HEK293 (cell line): ENCODE data around the gene SCNN1G.

ENCODE experiments used
- GLI4 ChIP-seq: fragments of 450-650 bp; formaldehyde crosslinking; IDR thresholded peaks from 2 replicates; pipeline ENCODE4 v1.5.1; 2016; ENCODE audit warnings: missing biosample characterization, missing genetic modification characterization
- IKZF3 ChIP-seq: fragments of 450-650 bp; IDR thresholded peaks from 2 replicates; pipeline ENCODE4 v1.5.0; 2018; ENCODE audit warnings: missing biosample characterization, mild to moderate bottlenecking, missing genetic modification characterization, moderate library complexity
- OVOL3 ChIP-seq: fragments of 450-650 bp; formaldehyde crosslinking; IDR thresholded peaks from 2 replicates; pipeline ENCODE4 v1.5.1; 2016; ENCODE audit warnings: missing biosample characterization, missing genetic modification characterization
- PRDM6 ChIP-seq: fragments of 450-650 bp; formaldehyde crosslinking; IDR thresholded peaks from 2 replicates; pipeline ENCODE4 v1.5.1; 2017; ENCODE audit warnings: missing biosample characterization, missing genetic modification characterization
- SP3 ChIP-seq: fragments of 450-650 bp; formaldehyde crosslinking; IDR thresholded peaks from 2 replicates; pipeline ENCODE4 v1.5.1; 2016; ENCODE audit warnings: missing biosample characterization, missing genetic modification characterization
- SP7 ChIP-seq: fragments of 450-650 bp; formaldehyde crosslinking; IDR thresholded peaks from 2 replicates; pipeline ENCODE4 v1.5.1; 2016; ENCODE audit warnings: missing biosample characterization, missing genetic modification characterization
- YY1 ChIP-seq: fragments of 450-650 bp; formaldehyde crosslinking; IDR thresholded peaks from 2 replicates; pipeline ENCODE4 v1.5.1; 2018; ENCODE audit warnings: missing biosample characterization, missing genetic modification characterization
- ZBTB26 ChIP-seq: fragments of 450-650 bp; formaldehyde crosslinking; optimal IDR thresholded peaks from 2 replicates; pipeline ENCODE3; 2016; ENCODE audit warnings: missing biosample characterization, mild to moderate bottlenecking, missing genetic modification characterization
- ZBTB44 ChIP-seq: fragments of 450-650 bp; IDR thresholded peaks from 2 replicates; pipeline ENCODE4 v1.5.1; 2018; ENCODE audit warnings: missing biosample characterization, mild to moderate bottlenecking, missing genetic modification characterization
- ZBTB48 ChIP-seq: fragments of 450-650 bp; formaldehyde crosslinking; IDR thresholded peaks from 2 replicates; pipeline ENCODE4 v1.5.1; 2016; ENCODE audit warnings: missing biosample characterization, missing genetic modification characterization
- ZNF184 ChIP-seq: fragments of 450-650 bp; IDR thresholded peaks from 2 replicates; pipeline ENCODE4 v1.5.1; 2018; ENCODE audit warnings: missing biosample characterization, mild to moderate bottlenecking, missing genetic modification characterization
- ZNF423 ChIP-seq: fragments of 450-650 bp; formaldehyde crosslinking; IDR thresholded peaks from 2 replicates; pipeline ENCODE4 v1.5.1; 2016; ENCODE audit warnings: missing biosample characterization, missing genetic modification characterization
- ZNF555 ChIP-seq: fragments of 450-650 bp; formaldehyde crosslinking; conservative IDR thresholded peaks from 2 replicates; pipeline ENCODE4 v1.5.1; 2017; ENCODE audit warnings: missing biosample characterization, mild to moderate bottlenecking, missing genetic modification characterization, inconsistent platforms
- ZNF585B ChIP-seq: fragments of 450-650 bp; formaldehyde crosslinking; IDR thresholded peaks from 2 replicates; pipeline ENCODE4 v1.5.1; 2016; ENCODE audit warnings: missing biosample characterization, missing genetic modification characterization
- ZNF600 ChIP-seq: fragments of 450-650 bp; formaldehyde crosslinking; IDR thresholded peaks from 2 replicates; pipeline ENCODE4 v1.5.1; 2016; ENCODE audit warnings: missing biosample characterization, missing genetic modification characterization
- ZNF792 ChIP-seq: fragments of 450-650 bp; formaldehyde crosslinking; IDR thresholded peaks from 2 replicates; pipeline ENCODE4 v1.5.1; 2016; ENCODE audit warnings: missing biosample characterization, missing genetic modification characterization
- TF ChIP-seq, protein P1 (sequence below): fragments of 450-650 bp; formaldehyde crosslinking; IDR thresholded peaks from 2 replicates; pipeline ENCODE4 v1.5.1; 2016; ENCODE audit warnings: missing biosample characterization, missing genetic modification characterization
- TF ChIP-seq, protein P2 (sequence below): fragments of 450-650 bp; formaldehyde crosslinking; IDR thresholded peaks from 2 replicates; pipeline ENCODE4 v1.5.1; 2016; ENCODE audit warnings: missing biosample characterization, missing genetic modification characterization
- TF ChIP-seq, protein P3 (sequence below): fragments of 450-650 bp; formaldehyde crosslinking; IDR thresholded peaks from 2 replicates; pipeline ENCODE4 v1.5.1; 2016; ENCODE audit warnings: missing biosample characterization, missing genetic modification characterization
- TF ChIP-seq, protein P4 (sequence below): sonication (generic); formaldehyde crosslinking; IDR thresholded peaks from 2 replicates; pipeline ENCODE4 v1.8.1; 2022; ENCODE audit warnings: mild to moderate bottlenecking, moderate library complexity, missing genetic modification reagents
- TF ChIP-seq, protein P5 (sequence below): fragments of 450-650 bp; formaldehyde crosslinking; IDR thresholded peaks from 2 replicates; pipeline ENCODE4 v1.5.1; 2017; ENCODE audit warnings: missing biosample characterization, missing genetic modification characterization
- TF ChIP-seq, protein P6 (sequence below): fragments of 450-650 bp; formaldehyde crosslinking; IDR thresholded peaks from 2 replicates; pipeline ENCODE4 v1.5.1; 2016; ENCODE audit warnings: missing biosample characterization, missing genetic modification characterization
- TF ChIP-seq, protein P7 (sequence below): fragments of 450-650 bp; formaldehyde crosslinking; IDR thresholded peaks from 2 replicates; pipeline ENCODE4 v1.5.1; 2016; ENCODE audit warnings: missing biosample characterization, missing genetic modification characterization

Gene SCNN1G

GRCh38 chr16:23149267-23149992 is 33.1 kb upstream of the SCNN1G start, which contains the start of gene USP31 (continued):
- TF ChIP-seq GLI4 (tag by site-specific recombination) (0 out of 2 replicates have a peak, but pooled peaks have one; percentile 11), SP7 (peak; percentile 72), ZNF585B (tag by site-specific recombination) (no peak), SP3 (peak; percentile 97), ZBTB48 (tag by site-specific recombination) (no peak), ZNF555 (no peak), IKZF3 (tag by site-specific recombination) (peak; percentile 92), ZNF184 (tag by site-specific recombination) (no peak), ZNF792 (tag by site-specific recombination) (no peak), ZBTB44 (tag by site-specific recombination) (peak; percentile 77; the same call in 1 of the 2 replicates), OVOL3 (tag by site-specific recombination) (peak; percentile 95), ZNF423 (tag by site-specific recombination) (peak; percentile 85), YY1 (tag by site-specific recombination) (peak; percentile 100), PRDM6 (tag by site-specific recombination) (no peak), ZBTB26 (tag by site-specific recombination) (peak; percentile 97), ZNF600 (tag by site-specific recombination) (peak; percentile 68)
- TF ChIP-seq, protein P1, sequence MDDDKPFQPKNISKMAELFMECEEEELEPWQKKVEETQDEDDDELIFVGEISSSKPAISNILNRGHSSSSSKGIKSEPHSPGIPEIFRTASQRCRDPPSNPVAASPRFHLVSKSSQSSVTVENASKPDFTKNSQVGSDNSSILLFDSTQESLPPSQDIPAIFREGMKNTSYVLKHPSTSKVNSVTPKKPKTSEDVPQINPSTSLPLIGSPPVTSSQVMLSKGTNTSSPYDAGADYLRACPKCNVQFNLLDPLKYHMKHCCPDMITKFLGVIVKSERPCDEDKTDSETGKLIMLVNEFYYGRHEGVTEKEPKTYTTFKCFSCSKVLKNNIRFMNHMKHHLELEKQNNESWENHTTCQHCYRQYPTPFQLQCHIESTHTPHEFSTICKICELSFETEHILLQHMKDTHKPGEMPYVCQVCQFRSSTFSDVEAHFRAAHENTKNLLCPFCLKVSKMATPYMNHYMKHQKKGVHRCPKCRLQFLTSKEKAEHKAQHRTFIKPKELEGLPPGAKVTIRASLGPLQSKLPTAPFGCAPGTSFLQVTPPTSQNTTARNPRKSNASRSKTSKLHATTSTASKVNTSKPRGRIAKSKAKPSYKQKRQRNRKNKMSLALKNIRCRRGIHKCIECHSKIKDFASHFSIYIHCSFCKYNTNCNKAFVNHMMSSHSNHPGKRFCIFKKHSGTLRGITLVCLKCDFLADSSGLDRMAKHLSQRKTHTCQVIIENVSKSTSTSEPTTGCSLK (tag by site-specific recombination), result no peak
- TF ChIP-seq, protein P2, sequence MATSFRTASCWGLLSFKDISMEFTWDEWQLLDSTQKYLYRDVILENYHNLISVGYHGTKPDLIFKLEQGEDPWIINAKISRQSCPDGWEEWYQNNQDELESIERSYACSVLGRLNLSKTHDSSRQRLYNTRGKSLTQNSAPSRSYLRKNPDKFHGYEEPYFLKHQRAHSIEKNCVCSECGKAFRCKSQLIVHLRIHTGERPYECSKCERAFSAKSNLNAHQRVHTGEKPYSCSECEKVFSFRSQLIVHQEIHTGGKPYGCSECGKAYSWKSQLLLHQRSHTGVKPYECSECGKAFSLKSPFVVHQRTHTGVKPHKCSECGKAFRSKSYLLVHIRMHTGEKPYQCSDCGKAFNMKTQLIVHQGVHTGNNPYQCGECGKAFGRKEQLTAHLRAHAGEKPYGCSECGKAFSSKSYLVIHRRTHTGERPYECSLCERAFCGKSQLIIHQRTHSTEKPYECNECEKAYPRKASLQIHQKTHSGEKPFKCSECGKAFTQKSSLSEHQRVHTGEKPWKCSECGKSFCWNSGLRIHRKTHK (tag by site-specific recombination), result no peak
- TF ChIP-seq, protein P3, sequence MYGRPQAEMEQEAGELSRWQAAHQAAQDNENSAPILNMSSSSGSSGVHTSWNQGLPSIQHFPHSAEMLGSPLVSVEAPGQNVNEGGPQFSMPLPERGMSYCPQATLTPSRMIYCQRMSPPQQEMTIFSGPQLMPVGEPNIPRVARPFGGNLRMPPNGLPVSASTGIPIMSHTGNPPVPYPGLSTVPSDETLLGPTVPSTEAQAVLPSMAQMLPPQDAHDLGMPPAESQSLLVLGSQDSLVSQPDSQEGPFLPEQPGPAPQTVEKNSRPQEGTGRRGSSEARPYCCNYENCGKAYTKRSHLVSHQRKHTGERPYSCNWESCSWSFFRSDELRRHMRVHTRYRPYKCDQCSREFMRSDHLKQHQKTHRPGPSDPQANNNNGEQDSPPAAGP (tag by site-specific recombination), result peak; percentile 75
- TF ChIP-seq, protein P4, sequence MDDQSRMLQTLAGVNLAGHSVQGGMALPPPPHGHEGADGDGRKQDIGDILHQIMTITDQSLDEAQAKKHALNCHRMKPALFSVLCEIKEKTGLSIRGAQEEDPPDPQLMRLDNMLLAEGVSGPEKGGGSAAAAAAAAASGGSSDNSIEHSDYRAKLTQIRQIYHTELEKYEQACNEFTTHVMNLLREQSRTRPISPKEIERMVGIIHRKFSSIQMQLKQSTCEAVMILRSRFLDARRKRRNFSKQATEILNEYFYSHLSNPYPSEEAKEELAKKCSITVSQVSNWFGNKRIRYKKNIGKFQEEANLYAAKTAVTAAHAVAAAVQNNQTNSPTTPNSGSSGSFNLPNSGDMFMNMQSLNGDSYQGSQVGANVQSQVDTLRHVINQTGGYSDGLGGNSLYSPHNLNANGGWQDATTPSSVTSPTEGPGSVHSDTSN, result peak; percentile 84; the same call in 1 of the 2 replicates
- TF ChIP-seq, protein P5, sequence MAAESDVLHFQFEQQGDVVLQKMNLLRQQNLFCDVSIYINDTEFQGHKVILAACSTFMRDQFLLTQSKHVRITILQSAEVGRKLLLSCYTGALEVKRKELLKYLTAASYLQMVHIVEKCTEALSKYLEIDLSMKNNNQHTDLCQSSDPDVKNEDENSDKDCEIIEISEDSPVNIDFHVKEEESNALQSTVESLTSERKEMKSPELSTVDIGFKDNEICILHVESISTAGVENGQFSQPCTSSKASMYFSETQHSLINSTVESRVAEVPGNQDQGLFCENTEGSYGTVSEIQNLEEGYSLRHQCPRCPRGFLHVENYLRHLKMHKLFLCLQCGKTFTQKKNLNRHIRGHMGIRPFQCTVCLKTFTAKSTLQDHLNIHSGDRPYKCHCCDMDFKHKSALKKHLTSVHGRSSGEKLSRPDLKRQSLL (tag by site-specific recombination), result peak; percentile 59; the same call in 1 of the 2 replicates
- TF ChIP-seq, protein P6, sequence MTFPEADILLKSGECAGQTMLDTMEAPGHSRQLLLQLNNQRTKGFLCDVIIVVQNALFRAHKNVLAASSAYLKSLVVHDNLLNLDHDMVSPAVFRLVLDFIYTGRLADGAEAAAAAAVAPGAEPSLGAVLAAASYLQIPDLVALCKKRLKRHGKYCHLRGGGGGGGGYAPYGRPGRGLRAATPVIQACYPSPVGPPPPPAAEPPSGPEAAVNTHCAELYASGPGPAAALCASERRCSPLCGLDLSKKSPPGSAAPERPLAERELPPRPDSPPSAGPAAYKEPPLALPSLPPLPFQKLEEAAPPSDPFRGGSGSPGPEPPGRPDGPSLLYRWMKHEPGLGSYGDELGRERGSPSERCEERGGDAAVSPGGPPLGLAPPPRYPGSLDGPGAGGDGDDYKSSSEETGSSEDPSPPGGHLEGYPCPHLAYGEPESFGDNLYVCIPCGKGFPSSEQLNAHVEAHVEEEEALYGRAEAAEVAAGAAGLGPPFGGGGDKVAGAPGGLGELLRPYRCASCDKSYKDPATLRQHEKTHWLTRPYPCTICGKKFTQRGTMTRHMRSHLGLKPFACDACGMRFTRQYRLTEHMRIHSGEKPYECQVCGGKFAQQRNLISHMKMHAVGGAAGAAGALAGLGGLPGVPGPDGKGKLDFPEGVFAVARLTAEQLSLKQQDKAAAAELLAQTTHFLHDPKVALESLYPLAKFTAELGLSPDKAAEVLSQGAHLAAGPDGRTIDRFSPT (tag by site-specific recombination), result peak; percentile 70; the same call in 1 of the 2 replicates
- TF ChIP-seq, protein P7, sequence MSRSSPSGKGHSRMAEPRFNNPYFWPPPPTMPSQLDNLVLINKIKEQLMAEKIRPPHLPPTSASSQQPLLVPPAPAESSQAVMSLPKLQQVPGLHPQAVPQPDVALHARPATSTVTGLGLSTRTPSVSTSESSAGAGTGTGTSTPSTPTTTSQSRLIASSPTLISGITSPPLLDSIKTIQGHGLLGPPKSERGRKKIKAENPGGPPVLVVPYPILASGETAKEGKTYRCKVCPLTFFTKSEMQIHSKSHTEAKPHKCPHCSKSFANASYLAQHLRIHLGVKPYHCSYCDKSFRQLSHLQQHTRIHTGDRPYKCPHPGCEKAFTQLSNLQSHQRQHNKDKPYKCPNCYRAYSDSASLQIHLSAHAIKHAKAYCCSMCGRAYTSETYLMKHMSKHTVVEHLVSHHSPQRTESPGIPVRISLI (tag by site-specific recombination), result no peak
